Right atrium auricular region (tissue), 2 donors: ENCODE results near the gene AMMECR1L. TPM values are rescaled to one million over a fixed set of nuclear protein-coding genes. Genes with fewer than 3 reads are reported as not detected.
"Not testable (repeated sequence)": the region's sequence is repeated elsewhere in the genome, so short reads cannot be mapped to it uniquely, and the experiment has no call there.

Source experiments
- DNase-seq: peaks from one replicate; pipeline ENCODE4 v3.0.0-alpha.2; 2019; ENCODE audit warnings: low spot score
- H3K27ac ChIP-seq, 2 donors: fragments of 200-600 bp; sonication (generic); 1 replicate in 1 of 2; 2 replicates in 1 of 2; pipeline ENCODE4 v1.5.1; 2016 to 2019
- H3K27me3 ChIP-seq, 2 donors: fragments of 200-600 bp; sonication (generic); one replicate each; pipeline versions ENCODE4 v1.5.1 to v1.6.0; 2017 to 2019
- H3K36me3 ChIP-seq: fragments of 200-600 bp; sonication (generic); one replicate; pipeline ENCODE4 v1.5.1; 2016
- H3K4me1 ChIP-seq, 2 donors: fragments of 200-600 bp; sonication (generic); one replicate each; pipeline versions ENCODE4 v1.5.1 to v1.6.0; 2017 to 2019
- H3K4me3 ChIP-seq, 2 donors: fragments of 200-600 bp; sonication (generic); 1 replicate in 1 of 2; 2 replicates in 1 of 2; pipeline ENCODE4 v1.5.1; 2017 to 2019; ENCODE audit warnings: mild to moderate bottlenecking in 1 of 2, moderate library complexity in 1 of 2
- H3K9me3 ChIP-seq, 2 donors: fragments of 200-600 bp; sonication (generic); one replicate each; pipeline ENCODE4 v1.5.1; 2019
- total RNA-seq, 2 donors: library from RNA; depleted of rRNA; stranded (reverse); fragments of >200 nt; gene quantifications; one replicate each; pipeline ENCODE4 v1.1.0, GENCODE V29; 2016
- TF ChIP-seq, protein P1 (sequence below), 2 donors: fragments of 200-600 bp; sonication (generic); IDR thresholded peaks; one replicate each; pipeline ENCODE4 v1.5.1; 2019; ENCODE audit warnings: antibody characterized with exemption in 2 of 2

The AMMECR1L gene
- total RNA-seq, 2 donors from 2014 or later: 7.4 to 10.0 TPM

DNA sequence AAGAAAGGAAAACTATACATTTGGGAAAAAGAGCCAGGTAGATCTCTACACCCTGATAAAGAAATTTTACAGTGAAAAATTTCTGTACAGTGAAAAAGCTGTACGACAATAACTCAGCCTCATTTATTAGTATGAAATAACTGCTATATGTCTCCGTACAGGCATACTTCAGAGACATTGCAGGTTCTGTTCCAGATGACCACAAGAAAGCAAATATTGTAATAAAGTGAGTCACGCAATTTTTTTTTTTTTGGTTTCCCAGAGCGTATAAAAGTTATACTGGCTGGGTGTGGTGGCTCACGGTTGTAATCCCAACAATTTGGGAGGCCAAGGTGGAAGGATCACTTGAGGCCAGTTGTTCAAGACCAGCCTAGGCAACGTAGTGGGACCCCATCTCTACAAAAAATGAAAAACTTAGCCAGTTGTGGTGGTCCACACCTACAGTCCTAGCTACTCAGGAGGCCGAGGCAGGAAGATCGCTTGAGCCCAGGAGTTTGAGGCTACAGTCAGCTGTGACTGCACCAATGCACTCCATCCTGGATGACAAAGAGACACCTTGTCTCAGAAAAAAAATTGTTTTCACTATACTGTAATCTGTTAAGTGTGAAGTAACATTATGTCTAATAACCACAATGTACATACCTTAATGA lies 28.2 kb upstream of the AMMECR1L start:
- Histone ChIP-seq H3K27ac (no peak overlapping the region), H3K4me1 (no peaks in the 10 kb centered on the region), H3K4me3 (no peak overlapping the region), H3K36me3 (no peaks in the 10 kb centered on the region), H3K27me3 (no peaks in the 10 kb centered on the region), H3K9me3 (no peaks in the 10 kb centered on the region)
- TF ChIP-seq, protein P1, sequence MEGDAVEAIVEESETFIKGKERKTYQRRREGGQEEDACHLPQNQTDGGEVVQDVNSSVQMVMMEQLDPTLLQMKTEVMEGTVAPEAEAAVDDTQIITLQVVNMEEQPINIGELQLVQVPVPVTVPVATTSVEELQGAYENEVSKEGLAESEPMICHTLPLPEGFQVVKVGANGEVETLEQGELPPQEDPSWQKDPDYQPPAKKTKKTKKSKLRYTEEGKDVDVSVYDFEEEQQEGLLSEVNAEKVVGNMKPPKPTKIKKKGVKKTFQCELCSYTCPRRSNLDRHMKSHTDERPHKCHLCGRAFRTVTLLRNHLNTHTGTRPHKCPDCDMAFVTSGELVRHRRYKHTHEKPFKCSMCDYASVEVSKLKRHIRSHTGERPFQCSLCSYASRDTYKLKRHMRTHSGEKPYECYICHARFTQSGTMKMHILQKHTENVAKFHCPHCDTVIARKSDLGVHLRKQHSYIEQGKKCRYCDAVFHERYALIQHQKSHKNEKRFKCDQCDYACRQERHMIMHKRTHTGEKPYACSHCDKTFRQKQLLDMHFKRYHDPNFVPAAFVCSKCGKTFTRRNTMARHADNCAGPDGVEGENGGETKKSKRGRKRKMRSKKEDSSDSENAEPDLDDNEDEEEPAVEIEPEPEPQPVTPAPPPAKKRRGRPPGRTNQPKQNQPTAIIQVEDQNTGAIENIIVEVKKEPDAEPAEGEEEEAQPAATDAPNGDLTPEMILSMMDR (IDR thresholded peaks at IDR 0.05): no peak
- DNase-seq: no peak

DNA sequence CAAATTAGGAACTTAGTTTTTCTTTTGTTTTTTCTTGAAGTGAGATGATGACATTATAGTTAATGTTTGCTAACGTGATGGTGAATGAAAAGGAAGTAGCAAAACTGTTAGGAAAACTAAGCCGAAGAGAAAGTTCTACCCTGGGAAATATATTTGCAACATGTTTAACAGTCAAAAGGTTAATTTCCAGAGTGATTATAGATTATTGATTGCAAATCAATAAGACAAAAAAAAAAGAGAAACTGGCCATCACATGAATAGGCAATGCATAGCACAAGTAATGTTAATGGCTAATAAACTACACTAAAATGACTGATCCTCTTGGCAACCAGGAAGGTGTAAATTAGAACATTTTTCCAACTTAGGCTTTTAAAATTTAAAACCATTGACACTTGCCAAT lies 26.0 kb upstream of the AMMECR1L start:
- no peak for DNase-seq
- no peaks in the 10 kb centered on the region for H3K4me1 ChIP-seq
- H3K4me3 ChIP-seq: no peak overlapping the region
- TF ChIP-seq, protein P1 (IDR thresholded peaks at IDR 0.05): no peak
- no peaks in the 10 kb centered on the region for H3K9me3 ChIP-seq
- no peaks in the 10 kb centered on the region for H3K36me3 ChIP-seq
- no peaks in the 10 kb centered on the region for H3K27me3 ChIP-seq
- H3K27ac ChIP-seq: no peak overlapping the region

DNA sequence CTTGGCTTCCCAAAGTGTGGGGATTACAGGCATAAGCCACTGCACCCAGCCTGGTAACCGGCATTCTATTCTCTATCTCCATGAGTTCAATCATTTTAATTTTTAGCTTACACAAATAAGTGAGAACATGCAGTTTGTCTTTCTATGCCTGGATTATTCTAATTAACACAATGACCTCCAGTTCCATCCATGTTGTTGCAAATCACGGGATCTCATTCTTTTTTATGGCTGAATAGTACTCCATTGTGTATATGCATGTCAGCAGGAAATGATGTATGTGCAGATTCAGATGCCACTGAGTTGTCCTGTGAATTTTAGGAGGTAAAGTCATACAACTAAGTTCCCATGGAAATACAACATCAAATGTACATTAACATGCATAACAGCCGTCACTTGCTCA lies 24.7 kb upstream of the AMMECR1L start:
- no peaks in the 10 kb centered on the region for H3K9me3 ChIP-seq
- H3K4me1 ChIP-seq: no peaks in the 10 kb centered on the region
- TF ChIP-seq, protein P1 (IDR thresholded peaks at IDR 0.05): no peak
- no peak for DNase-seq
- no peak overlapping the region for H3K4me3 ChIP-seq
- H3K27ac ChIP-seq: no peak overlapping the region
- H3K36me3 ChIP-seq: no peaks in the 10 kb centered on the region
- H3K27me3 ChIP-seq: no peaks in the 10 kb centered on the region

DNA sequence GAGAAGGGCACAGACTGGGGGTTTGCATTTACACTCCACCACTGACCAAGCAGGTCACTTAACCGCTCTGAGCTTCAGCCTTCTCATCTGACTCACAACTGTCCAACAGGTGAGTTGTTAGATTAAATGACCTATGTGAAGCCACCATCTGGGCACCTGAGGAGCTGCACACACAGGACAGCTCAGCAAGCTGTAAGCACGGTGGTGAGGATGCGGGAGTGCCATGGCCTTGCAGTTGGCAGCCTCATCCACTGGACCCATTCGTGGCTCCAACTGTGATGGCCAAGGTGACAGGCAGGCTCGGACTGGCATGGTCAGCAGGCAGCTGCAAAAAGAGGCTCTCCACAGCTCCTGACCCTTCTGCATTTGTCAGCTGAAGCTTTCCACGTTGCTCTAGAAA lies 23.3 kb upstream of the AMMECR1L start:
- Histone ChIP-seq H3K4me1 (no peaks in the 10 kb centered on the region), H3K27me3 (no peaks in the 10 kb centered on the region), H3K9me3 (no peaks in the 10 kb centered on the region), H3K36me3 (no peaks in the 10 kb centered on the region), H3K27ac (no peak overlapping the region), H3K4me3 (no peak overlapping the region)
- DNase-seq: no peak
- TF ChIP-seq, protein P1 (IDR thresholded peaks at IDR 0.05): no peak

DNA sequence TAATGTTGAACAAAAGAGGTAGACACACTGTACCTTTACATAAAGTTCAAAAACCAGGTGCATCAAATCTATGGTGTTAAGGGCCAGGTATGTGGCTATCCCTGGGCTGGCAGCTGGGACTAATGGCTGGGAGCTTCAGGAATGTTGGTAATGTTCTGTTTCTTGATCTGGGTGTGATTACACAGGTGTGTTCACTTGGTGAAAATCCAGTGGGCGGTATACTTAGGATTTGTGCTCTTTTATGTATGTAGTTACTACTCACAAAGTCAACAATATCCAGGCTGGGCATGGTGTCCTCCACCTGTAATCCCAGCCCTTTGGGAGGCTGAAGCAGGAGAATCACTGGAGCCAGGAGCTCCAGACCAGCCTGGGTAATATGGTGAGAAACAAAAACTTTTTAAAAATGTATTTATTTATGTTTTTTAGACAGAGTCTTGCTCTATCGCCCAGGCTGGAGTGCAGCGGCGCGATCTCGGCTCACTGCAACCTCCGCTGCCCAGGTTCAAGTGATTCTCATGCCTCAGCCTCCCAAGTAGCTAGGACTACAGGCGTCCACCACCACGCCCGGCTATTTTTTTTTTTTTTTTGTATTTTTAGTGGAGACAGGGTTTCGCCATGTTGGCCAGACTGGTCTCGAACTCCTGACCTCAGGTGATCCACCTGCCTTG lies 22.1 kb upstream of the AMMECR1L start:
- not testable (repeated sequence) for DNase-seq, H3K4me3 ChIP-seq, H3K36me3 ChIP-seq, H3K27ac ChIP-seq, H3K27me3 ChIP-seq, H3K4me1 ChIP-seq, H3K9me3 ChIP-seq

DNA sequence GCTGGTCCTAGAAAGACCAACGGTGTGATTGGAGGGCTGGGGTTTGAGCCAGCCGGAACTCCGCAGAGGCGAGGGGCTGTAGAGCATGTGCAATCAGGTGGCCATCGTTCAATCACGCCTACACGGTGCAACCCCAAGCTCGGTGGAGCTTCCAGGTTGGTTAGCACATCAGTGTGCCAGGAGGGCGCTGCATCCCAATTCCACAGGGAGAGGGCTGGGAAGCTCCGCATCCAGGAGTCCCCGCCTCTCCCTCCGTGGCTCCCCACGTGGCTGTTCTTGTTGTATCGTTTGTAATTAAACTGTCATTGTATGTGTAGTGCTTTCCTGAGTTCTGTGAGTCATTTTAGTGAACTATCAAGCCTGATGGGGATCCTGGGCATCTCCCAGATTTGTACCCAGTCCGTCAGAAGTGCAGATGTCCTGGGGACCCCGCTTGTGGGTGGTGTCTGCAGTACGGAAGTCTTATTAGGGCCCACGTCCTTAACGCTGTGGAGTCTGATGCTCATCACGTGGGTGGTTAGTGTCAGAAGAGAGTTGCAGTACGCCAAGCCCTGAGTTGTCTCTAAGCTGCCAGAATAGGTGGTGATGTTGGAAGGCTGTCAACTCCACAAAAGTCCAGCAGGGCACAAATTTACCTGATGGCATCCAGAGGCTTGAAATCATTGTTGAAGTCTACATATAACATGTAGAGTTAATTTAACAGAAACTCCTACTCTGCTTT lies 20.6 kb upstream of the AMMECR1L start:
- H3K27me3 ChIP-seq: no peaks in the 10 kb centered on the region
- H3K9me3 ChIP-seq: no peaks in the 10 kb centered on the region
- no peak for DNase-seq
- H3K27ac ChIP-seq: no peak overlapping the region
- H3K36me3 ChIP-seq: no peaks in the 10 kb centered on the region
- TF ChIP-seq, protein P1 (IDR thresholded peaks at IDR 0.05): no peak
- no peak overlapping the region for H3K4me3 ChIP-seq
- no peaks in the 10 kb centered on the region for H3K4me1 ChIP-seq
